HG03025 (cell line): ENCODE measurements around the gene LGI1.

Experiments
- ATAC-seq: cut with Tn5 transposase; IDR thresholded peaks from one replicate; pipeline ENCODE4 v1.9.1; 2021; ENCODE audit warnings: mild to moderate bottlenecking, moderate library complexity; ENCODE audit not compliant: unreplicated experiment, low FRiP score

Gene LGI1

GRCh38 chr10:93753621-93754250 is 4.0 kb upstream of the LGI1 start:
- no peak for ATAC-seq

- ATAC-seq: no peak
Observed at GRCh38 chr10:93754761-93755160, 3.0 kb upstream of the LGI1 start.

- ATAC-seq: no peak
Observed at GRCh38 chr10:93755443-93756116, 2.2 kb upstream of the LGI1 start.

GRCh38 chr10:93756118-93756517 is 1.6 kb upstream of the LGI1 start:
- ATAC-seq: no peak

GRCh38 chr10:93757136-93757535 is 600 bp upstream of the LGI1 start:
- ATAC-seq: no peak

- no peak for ATAC-seq
Observed at GRCh38 chr10:93758508-93758885, 761 bp downstream of the LGI1 start.

GRCh38 chr10:93758891-93759410 is 1.2 kb downstream of the LGI1 start:
- no peak for ATAC-seq

- ATAC-seq: no peak
Observed at GRCh38 chr10:93760490-93760889, 2.8 kb downstream of the LGI1 start.

- no peak for ATAC-seq
Observed at GRCh38 chr10:93762979-93763391, 5.2 kb downstream of the LGI1 start.

- ATAC-seq: no peak
Observed at GRCh38 chr10:93766918-93767317, 9.2 kb downstream of the LGI1 start.

GRCh38 chr10:93767724-93768399 is 10.1 kb downstream of the LGI1 start:
- ATAC-seq: no peak

GRCh38 chr10:93768892-93769291 is 11.2 kb downstream of the LGI1 start:
- ATAC-seq: no peak

GRCh38 chr10:93771354-93771753 is 13.6 kb downstream of the LGI1 start:
- no peak for ATAC-seq

- no peak for ATAC-seq
Observed at GRCh38 chr10:93773120-93773519, 15.4 kb downstream of the LGI1 start.

- ATAC-seq: no peak
Observed at GRCh38 chr10:93773705-93774104, 16.0 kb downstream of the LGI1 start.

- no peak for ATAC-seq
Observed at GRCh38 chr10:93775356-93775755, 17.6 kb downstream of the LGI1 start.

GRCh38 chr10:93777092-93777491 is 19.4 kb downstream of the LGI1 start:
- ATAC-seq: no peak

GRCh38 chr10:93784059-93784458 is 26.3 kb downstream of the LGI1 start:
- no peak for ATAC-seq

- no peak for ATAC-seq
Observed at GRCh38 chr10:93788413-93789208, 30.9 kb downstream of the LGI1 start.

GRCh38 chr10:93790439-93790838 is 32.7 kb downstream of the LGI1 start:
- ATAC-seq: no peak

GRCh38 chr10:93796167-93796566 is 38.4 kb downstream of the LGI1 start:
- ATAC-seq: no peak
